PFSK-1 (cell line): Measurements from ENCODE around the gene RABGEF1.

Experiments used
- FOXP2 ChIP-seq: optimal IDR thresholded peaks from 2 replicates; pipeline ENCODE3; 2011; ENCODE audit warnings: borderline replicate concordance, control low read depth, inconsistent platforms; ENCODE audit not compliant: insufficient read depth; ENCODE audit errors: extremely low read length, extremely low read depth
- POLR2AphosphoS5 ChIP-seq: IDR thresholded peaks from 2 replicates; pipeline ENCODE4 v1.6.1; 2012; ENCODE audit warnings: low read depth, mild to moderate bottlenecking, control low read depth, low read length, moderate library complexity
- REST ChIP-seq, 2 experiments: IDR thresholded peaks; 2 replicates each; pipeline versions ENCODE4 v1.6.1 to v1.8.0; 2011 to 2012; ENCODE audit warnings: low read depth in 2 of 2, low read length in 2 of 2, control low read depth in 1 of 2, inconsistent platforms in 1 of 2, mild to moderate bottlenecking in 1 of 2, moderate library complexity in 1 of 2; ENCODE audit not compliant: insufficient read depth in 1 of 2
- SIN3A ChIP-seq: IDR thresholded peaks from 2 replicates; pipeline ENCODE4 v1.6.1; 2012; ENCODE audit warnings: mild to moderate bottlenecking, low read length, moderate library complexity, borderline replicate concordance; ENCODE audit not compliant: insufficient read depth
- TAF1 ChIP-seq: IDR thresholded peaks from 2 replicates; pipeline ENCODE4 v1.6.1; 2012; ENCODE audit warnings: low read length, control low read depth, borderline replicate concordance; ENCODE audit not compliant: insufficient read depth

The RABGEF1 gene

DNA sequence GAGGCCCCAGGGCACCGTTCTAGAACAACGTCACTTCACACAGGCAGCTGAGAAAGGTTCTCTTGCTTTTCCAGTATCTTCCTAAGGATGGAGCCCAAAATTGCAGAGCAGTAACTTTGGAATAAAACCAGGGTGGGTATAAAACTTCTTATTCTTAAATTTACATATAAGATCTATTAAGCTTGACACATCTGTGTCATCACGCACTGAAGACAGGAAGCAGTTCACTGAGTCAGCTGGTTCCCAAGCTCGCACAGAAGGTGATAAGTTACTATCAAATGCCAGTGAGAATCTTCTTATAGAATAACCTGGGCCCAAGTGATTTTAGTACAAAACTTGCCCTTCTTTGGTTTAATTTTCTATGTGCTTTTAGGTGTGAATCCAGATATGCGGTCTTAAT is 70.2 kb downstream of the RABGEF1 start:
- TF ChIP-seq REST (IDR thresholded peaks at IDR 0.05; ENCODE audit: insufficient read depth in 1 of 2, low read depth in 2 of 2, low read length in 2 of 2) (no peak), POLR2AphosphoS5 (no peak), SIN3A (no peak), TAF1 (no peak), FOXP2 (no peak)

GRCh38 chr7:66815951-66816350 is 75.4 kb downstream of the RABGEF1 start:
- no peak for TF ChIP-seq SIN3A
- no peak for TF ChIP-seq POLR2AphosphoS5
- no peak for TF ChIP-seq TAF1
- no peak for TF ChIP-seq FOXP2
- no peak for TF ChIP-seq REST (IDR thresholded peaks at IDR 0.05; ENCODE audit: insufficient read depth in 1 of 2, low read depth in 2 of 2, low read length in 2 of 2)

DNA sequence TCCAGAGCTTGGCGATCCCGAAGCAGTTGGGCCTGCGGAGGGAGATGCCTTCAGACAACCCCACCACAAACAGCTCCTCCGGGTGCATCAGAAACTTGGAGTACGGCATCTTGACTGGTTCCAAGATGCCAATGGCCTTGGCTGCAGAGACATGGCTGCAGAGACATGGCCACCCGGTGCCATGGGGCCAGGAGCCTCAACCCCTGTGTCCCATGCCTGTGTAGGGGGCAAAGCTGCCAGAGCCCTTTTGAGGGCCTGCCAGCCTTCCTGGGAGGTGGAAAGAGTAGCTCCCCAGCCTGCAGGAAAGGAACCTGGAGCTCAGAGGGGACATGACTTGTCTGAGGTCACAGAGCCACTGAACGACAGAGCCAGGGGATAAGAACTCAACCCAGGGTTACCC is 83.5 kb downstream of the RABGEF1 start:
- TF ChIP-seq SIN3A (no peak), REST (IDR thresholded peaks at IDR 0.05; ENCODE audit: insufficient read depth in 1 of 2, low read depth in 2 of 2, low read length in 2 of 2) (no peak), TAF1 (no peak), FOXP2 (no peak), POLR2AphosphoS5 (no peak)

- TF ChIP-seq FOXP2 (no peak), POLR2AphosphoS5 (no peak), SIN3A (no peak), TAF1 (no peak), REST (IDR thresholded peaks at IDR 0.05; ENCODE audit: insufficient read depth in 1 of 2, low read depth in 2 of 2, low read length in 2 of 2) (no peak)
Measured at GRCh38 chr7:66826649-66827048, 86.1 kb downstream of the RABGEF1 start.
